ENCODE data around the gene ASNSD1.
"Not testable (repeated sequence)": the region's sequence is repeated elsewhere in the genome, so short reads cannot be mapped to it uniquely, and the experiment has no call there.

The ASNSD1 gene

DNA sequence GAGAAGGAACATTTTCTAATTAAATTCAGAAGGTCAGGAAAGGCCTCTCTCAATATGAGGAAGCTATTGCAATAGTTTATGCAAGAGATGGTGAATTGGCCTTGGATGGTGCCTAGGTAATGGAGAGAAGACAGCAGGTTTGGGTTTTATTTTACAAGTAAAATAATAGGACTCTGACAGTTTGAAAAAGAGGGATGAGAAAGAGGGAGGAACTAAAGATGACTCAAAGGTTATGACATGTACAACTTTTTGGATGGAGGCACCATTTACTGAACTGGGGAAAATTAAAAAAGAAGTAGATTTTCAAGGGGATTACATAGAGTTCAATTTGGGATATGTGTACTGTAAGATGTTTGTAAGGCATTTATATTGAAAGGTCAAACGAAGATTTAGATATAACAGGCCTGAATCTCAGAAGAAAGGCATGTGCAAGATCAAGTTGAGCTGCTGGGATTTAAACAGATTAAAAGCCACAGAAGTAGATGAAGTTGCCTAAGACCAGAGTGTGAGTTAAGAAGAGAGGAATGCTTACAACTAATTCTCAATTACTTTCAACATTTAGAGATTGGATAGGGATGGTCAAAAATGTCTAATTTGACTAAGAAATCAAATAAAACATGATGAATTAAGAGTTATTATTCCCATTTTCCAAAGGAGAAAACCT, 12.3 kb upstream of the ASNSD1 start:
- no peak for DNase-seq

- no peak for DNase-seq
Observed at GRCh38 chr2:189651284-189651683, 10.0 kb upstream of the ASNSD1 start.

DNA sequence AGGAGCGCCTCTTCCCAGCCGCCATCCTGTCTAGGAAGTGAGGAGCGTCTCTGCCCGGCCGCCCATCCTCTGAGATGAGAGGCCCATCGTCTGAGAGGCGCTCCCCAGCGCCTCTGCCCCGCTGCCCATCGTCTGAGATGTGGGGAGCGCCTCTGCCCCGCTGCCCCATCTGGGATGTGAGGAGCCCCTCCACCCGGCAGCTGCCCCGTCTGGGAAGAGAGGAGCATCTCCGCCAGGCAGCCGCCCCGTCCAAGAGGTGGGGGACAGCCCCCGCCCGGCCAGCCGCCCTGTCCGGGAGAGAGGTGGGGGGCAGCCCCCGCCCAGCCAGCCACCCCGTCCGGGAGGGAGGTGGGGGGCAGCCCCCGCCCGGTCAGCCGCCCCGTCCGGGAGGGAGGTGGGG, 7.8 kb upstream of the ASNSD1 start:
- not testable (repeated sequence) for DNase-seq

DNA sequence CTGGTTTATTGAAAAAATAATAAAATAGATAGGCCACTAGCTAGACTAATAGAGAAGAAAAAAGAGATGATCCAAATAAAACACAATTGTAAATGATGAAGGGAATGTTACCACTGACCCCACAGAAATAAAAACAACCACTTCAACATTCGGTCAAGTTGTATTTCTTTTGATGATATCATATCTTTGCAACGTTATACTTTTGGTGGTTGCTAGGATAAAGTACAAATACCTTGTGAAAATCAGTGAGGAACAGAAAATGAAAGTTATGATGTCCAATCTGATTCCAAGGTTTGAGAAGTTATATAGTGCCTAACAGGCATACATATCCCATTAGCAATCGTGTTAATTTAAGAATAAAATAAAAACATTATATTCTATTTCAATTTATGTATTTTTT, 6.6 kb upstream of the ASNSD1 start:
- DNase-seq = no peak

DNA sequence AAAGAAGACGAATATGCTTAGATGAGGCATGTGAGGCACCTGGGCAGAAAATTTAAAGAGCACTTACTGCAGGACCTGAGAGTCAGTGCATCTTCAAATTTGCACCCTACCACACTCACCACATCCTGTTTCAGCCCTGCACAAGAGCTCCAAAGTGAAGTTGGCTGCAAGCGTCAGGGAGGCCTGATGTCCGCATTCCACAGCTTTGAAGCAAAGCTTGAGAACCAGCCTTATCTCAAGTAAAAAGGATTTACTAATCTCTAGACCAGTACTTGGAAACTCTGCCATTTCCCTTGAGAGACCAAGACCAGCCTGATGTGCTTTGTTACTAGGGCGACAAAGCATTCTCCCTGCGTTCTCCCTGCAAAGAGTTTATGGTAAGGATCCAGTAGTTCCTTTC, 3.4 kb upstream of the ASNSD1 start:
- peak; percentile 59 for DNase-seq

DNA sequence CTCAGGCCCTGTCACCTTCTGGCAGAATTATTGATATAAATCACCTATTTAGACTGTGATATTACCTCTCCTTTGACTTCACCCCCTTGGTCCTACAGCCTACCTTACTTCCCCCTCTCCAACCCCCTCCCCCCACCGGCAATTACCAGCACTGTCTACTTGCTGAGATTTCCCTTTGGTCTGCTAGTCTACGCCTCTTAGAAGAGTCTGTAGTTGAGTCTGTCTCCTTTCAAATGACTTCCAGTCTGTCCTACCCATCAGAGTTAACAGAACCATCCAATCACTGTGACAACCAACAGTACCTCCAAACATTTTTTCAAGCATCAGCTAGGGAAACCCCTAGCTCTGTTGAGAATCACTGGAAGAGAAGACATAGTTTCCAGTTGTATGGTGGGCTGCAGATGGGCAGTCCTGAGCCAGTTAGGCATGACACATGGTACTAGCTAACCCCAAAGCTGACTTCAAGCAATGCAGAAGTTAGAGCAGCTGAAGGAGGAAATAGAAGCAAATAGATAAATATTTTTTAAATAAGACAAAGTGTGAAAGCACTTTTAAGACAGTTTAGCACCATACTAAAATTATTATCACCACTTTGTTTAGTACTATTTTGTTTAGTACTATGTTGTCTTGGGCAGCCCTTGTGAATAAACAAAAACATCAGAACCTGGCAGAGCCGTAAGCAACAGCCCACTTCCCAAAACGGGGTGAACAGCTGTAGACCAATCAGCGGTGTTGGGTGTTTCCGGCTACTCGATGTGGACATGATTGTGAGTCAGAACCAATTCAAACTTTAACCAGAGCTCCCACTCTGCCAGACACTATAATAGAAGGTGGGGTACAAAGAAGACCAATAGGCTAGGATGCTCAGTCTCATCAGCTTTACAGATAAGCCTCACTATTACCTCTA, 2.7 kb upstream of the ASNSD1 start:
- DNase-seq = peak; percentile 57

- DNase-seq = no peak
Observed at GRCh38 chr2:189659734-189660133, 1.5 kb upstream of the ASNSD1 start.

DNA sequence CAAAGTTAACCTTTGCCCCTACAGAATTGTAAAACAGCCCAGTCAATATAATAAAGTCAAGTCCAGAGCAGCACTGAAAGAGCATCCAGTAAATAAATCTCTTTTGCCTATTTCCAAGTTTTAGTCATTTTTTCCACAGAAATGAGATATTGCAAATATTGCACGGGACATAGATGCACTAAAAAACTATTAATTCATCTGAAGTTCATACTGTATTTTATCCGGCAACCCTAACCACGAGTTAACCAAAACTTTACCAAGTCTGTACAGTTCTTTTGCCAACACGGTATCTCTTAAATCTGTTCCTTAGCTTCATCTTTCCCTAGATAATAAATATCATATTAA, 484 bp upstream of the ASNSD1 start:
- DNase-seq = no peak

- no peak for DNase-seq
Observed at GRCh38 chr2:189661957-189662321, 680 bp downstream of the ASNSD1 start.

- no peak for DNase-seq
Observed at GRCh38 chr2:189662669-189663226, 1.5 kb downstream of the ASNSD1 start.

GRCh38 chr2:189663319-189663718, 2.1 kb downstream of the ASNSD1 start:
- not testable (repeated sequence) for DNase-seq

DNA sequence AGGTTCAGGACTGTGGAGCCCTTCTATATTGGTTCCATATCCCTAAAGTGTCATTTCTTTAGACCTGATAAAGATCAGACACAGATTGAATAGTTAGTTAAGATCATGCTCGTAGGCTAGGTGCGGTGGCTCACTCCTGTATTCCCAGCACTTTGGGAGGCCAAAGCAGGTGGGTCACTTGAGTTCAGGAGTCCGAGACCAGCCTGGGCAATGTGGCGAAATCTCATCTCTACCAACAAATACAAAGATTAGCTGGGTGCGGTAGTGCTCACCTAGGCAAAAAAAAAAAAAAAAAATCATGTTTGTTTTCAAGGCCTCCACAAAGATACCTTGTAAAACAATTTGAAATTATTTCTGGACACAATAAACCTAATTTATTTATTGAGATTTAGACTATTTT, 8.7 kb downstream of the ASNSD1 start:
- DNase-seq = no peak

DNA sequence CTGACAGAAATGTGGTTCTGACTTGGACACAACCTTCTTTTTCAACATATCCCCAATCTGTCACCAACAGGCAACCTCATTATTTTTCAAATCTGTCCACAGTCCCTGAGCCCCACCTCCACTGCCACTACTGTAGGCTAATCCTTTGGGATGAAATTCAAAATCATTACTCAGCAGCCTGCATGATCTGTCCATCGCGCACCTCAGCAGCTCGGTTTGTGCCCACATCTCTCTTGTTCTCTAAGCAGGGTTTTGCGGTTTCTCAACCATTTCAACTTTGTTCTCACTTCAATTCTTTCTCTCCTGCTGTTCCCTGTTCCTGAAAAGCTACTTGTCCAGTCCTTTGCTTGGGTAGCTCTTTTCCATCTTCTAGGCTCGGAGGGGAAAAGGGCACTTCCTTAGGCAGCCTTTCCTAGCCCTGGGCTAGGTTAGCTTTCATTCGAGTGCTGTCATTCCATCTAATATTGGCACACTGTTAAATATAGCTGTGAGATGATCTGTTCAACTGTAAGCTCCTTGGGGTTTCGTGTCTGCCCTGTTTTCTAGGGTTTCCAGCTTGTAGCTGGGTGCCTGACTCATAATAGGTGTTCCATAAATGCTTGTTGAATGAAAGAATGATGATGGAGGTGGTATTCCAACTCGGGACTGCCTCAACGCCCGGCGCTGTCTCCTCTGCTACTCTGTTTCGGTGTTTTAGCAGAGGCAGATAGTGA, 12.6 kb downstream of the ASNSD1 start:
- peak; percentile 9 for DNase-seq

DNA sequence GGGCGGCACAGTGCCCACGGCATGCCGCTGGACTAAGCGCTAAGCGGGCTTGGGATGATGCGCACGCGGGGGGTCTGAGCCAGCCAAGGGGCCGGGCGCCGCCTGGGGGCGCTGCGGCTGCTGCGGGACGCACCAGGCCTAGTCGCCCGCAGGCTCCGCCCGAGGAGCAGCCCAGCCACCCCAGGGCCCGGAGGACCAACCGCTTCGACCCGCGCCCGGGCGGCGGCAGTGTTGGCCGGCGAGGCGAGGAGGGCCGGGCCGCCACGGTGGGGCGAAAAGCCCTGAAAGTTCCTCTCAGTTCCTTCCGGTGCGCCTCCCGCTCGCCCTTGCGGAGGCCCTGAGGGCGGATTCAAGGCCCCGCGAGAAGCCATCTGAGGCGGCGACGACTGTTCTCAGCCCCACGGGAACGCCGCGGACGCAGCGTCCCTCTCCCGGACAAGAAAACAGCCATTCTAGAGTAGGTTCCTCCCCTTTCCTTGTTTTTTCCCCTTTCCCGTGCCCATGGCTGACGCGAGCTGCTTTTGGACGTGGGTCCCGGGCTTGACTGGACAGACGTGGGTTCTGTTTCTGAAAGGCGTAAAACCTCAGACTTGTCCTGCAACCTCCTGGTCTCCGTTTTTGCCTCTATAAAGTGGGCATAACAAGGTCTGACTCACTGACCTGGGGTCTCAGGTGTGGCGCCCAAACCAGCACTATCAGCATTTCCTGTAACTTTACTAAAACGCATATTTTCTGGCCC, 13.3 kb downstream of the ASNSD1 start, which contains the start of gene ANKAR:
Gene ANKAR, plus strand, starts transcription at position 297 of the 739 bp plus-strand sequence. CDS start 1,821 bp downstream, outside the sequence.
- peak; percentile 75 for DNase-seq

DNA sequence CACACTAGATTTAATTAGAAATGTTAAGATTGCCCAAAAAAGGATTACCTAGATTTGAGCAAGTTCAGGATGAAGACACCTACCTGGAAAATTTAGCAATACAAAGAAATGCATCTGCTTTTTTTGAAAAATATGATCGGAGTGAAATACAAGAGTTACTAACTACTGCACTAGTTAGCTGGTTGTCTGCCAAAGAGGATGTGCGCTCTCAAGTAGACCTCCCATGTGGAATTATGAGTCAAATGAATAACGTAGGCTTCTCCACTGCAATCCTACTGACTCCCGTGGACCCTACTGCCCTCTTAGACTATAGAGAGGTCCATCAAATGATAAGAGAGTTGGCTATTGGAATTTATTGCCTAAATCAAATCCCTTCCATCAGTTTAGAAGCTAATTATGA, 15.2 kb downstream of the ASNSD1 start:
- no peak for DNase-seq

- DNase-seq = peak; percentile 51
Observed at GRCh38 chr2:189679226-189679625, 18.0 kb downstream of the ASNSD1 start.

DNA sequence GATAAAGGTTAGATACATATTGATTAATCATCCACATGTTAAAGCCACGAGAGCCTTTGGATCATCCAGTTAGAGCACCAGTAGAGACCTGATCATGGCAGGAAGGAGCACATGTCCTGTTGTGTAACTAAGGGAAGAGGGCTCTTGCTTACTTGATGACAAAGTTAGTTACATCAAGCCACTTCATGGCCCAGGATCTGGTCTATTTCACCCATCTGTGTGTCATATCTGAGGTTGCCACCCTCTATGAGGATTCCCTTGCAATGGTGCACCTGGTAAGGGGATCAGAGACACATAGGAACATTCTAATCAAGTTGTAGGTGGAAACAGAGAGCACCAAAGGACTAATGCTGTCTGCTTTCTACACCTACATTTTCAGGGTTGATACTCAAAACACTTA, 19.9 kb downstream of the ASNSD1 start:
- DNase-seq = no peak

GRCh38 chr2:189681903-189682302, 20.6 kb downstream of the ASNSD1 start:
- no peak for DNase-seq

GRCh38 chr2:189683348-189683747, 22.1 kb downstream of the ASNSD1 start:
- no peak for DNase-seq

DNA sequence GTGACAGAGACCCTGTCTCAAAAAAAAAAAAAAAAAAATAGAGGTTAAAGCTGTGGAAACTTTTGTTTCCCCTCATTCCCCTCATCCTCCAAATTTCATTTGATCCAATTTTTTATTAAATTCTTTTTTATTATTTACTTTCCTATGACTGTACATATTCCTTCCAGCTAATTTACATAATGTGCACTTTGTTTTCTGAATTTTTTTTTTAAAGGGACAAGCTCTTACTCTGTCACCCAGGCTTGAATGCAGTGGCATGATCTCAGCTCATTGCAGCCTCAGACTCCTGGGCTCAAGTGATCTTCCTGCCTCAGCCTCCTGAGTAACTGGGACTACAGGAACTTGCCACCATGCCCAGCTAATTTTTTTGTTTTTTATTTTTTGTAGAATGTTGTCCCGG, 23.6 kb downstream of the ASNSD1 start:
- no peak for DNase-seq

DNA sequence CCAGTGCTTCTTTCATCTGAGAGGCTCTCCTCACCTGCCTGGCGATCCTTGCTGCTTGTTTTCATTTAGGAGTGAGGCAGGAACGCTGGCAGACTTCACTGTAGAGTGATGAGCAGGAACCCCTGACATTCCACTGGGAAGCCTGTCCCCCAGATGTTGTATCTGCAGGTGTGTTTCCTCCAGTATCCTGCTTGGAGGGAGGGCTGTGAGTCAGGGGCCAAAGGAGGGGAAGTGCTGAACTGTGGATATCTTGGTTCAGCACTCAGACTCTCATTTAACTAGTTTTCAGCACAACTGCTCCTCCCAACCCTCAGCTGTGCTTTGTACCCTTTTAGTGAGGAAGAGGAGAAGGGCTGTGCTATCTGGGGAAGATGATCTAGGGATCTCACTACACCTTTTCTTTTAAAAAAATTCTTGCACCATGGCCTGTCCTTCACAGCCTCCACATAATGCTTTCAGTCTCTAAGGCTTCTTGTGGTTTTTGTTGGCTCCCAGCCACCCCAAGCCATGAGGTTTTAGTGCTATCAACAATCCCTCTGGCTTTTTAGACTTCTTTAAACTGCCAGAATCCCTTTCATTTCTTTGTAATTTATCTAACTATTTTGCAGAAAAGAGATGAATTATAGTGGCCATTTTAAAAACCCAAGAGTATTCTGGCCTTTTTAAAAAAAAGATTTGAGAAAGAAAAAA, 24.4 kb downstream of the ASNSD1 start:
- peak; percentile 52 for DNase-seq

- not testable (repeated sequence) for DNase-seq
Observed at GRCh38 chr2:189687796-189688195, 26.5 kb downstream of the ASNSD1 start.

Data from MV-4-11 (cell line).